Keratinocyte (primary cell): Measurements from ENCODE around the gene TTYH2. TPM values are rescaled to one million over a fixed set of nuclear protein-coding genes. Genes with fewer than 3 reads are reported as not detected.
A peak's percentile ranks its signal among the peaks of the same experiment; 100 is the strongest.

Experiments used
- DNase-seq: peaks from one replicate; pipeline ENCODE4 v3.0.0-alpha.2; 2011; ENCODE audit warnings: low read depth, missing footprints, low spot score
- FAIRE-seq: peaks from 2 replicates; lab custom pipeline; 2011; peaks lifted over from hg19 to GRCh38; lab: Jason Lieb, UNC
- H2AFZ ChIP-seq: 2 replicates; pipeline ENCODE4 v1.6.0; 2012; ENCODE audit warnings: low read length, control low read depth, inconsistent platforms; ENCODE audit not compliant: control insufficient read depth
- H3K27ac ChIP-seq: 2 replicates; pipeline ENCODE4 v1.5.1; 2011; ENCODE audit warnings: low read length; ENCODE audit not compliant: control insufficient read depth, insufficient read depth
- H3K27me3 ChIP-seq: 3 replicates; pipeline ENCODE4 v1.6.0; 2011; ENCODE audit warnings: low read length; ENCODE audit not compliant: control insufficient read depth, insufficient read depth; ENCODE audit errors: extremely low read depth
- H3K36me3 ChIP-seq, 2 experiments: 2 replicates in 1 of 2; 3 replicates in 1 of 2; pipeline ENCODE4 v1.5.1; 2011; ENCODE audit warnings: low read length in 2 of 2, mild to moderate bottlenecking in 1 of 2; ENCODE audit not compliant: control insufficient read depth in 2 of 2, insufficient read depth in 2 of 2; ENCODE audit errors: extremely low read depth in 1 of 2
- H3K4me1 ChIP-seq: 3 replicates; pipeline ENCODE4 v1.5.1; 2011; ENCODE audit warnings: low read length; ENCODE audit not compliant: control insufficient read depth, insufficient read depth; ENCODE audit errors: extremely low read depth
- H3K4me2 ChIP-seq: 3 replicates; pipeline ENCODE4 v1.6.0; 2011; ENCODE audit warnings: low read depth, low read length; ENCODE audit not compliant: control insufficient read depth, insufficient read depth; ENCODE audit errors: extremely low read depth
- H3K4me3 ChIP-seq, 3 experiments: fragments of 200-600 bp in 1 of 3; sonication (generic) in 1 of 3; 2 replicates in 2 of 3; 3 replicates in 1 of 3; pipeline ENCODE4 v1.5.1; 2011 to 2016; ENCODE audit warnings: low read length in 3 of 3, mild to moderate bottlenecking in 3 of 3, control low read depth in 2 of 3, inconsistent platforms in 1 of 3, low read depth in 1 of 3, mixed read lengths in 1 of 3, mixed run types in 1 of 3, moderate library complexity in 1 of 3; ENCODE audit not compliant: control insufficient read depth in 2 of 3, insufficient read depth in 2 of 3; ENCODE audit errors: extremely low read depth in 1 of 3
- H3K79me2 ChIP-seq: 2 replicates; pipeline ENCODE4 v1.6.0; 2012; ENCODE audit warnings: low read length; ENCODE audit not compliant: control insufficient read depth, insufficient read depth
- H3K9ac ChIP-seq: 3 replicates; pipeline ENCODE4 v1.6.0; 2011; ENCODE audit warnings: low read length; ENCODE audit not compliant: control insufficient read depth, insufficient read depth; ENCODE audit errors: extremely low read depth
- H3K9me1 ChIP-seq: 3 replicates; pipeline ENCODE4 v1.6.0; 2011; ENCODE audit warnings: low read length; ENCODE audit not compliant: control insufficient read depth, insufficient read depth; ENCODE audit errors: extremely low read depth
- H3K9me3 ChIP-seq: 2 replicates; pipeline ENCODE4 v1.5.1; 2012; ENCODE audit warnings: low read depth, low read length; ENCODE audit not compliant: control insufficient read depth
- H4K20me1 ChIP-seq: 3 replicates; pipeline ENCODE4 v1.6.0; 2011; ENCODE audit warnings: low read length; ENCODE audit not compliant: control insufficient read depth, insufficient read depth; ENCODE audit errors: extremely low read depth
- EZH2 ChIP-seq: IDR thresholded peaks from one replicate; pipeline ENCODE4 v1.6.1; 2012; ENCODE audit warnings: inconsistent platforms, mild to moderate bottlenecking, low read length, moderate library complexity
- dilution Hi-C: fragments of 300-500 bp; cut with MboI; formaldehyde crosslinking; loops from one replicate; pipeline ENCODE4 v1.7.0; 2020; ENCODE audit warnings: low sequenced_read_pairs; ENCODE audit not compliant: extremely low pct_ligation_motif_present
- polyA plus RNA-seq, 5 experiments: library from polyadenylated mRNA; depleted of rRNA in 3 of 5; stranded (reverse) in 3 of 5; stranded (forward) in 1 of 5; unstranded in 1 of 5; fragments of >200 nt; gene quantifications; 1 replicate in 1 of 5; 2 replicates in 3 of 5; 3 replicates in 1 of 5; pipeline versions ENCODE4 v1.2.1 to v1.2.3, GENCODE V29; 2011 to 2012; ENCODE audit warnings: missing spikeins in 2 of 5, low read depth in 1 of 5, low replicate concordance in 1 of 5
- TF ChIP-seq, protein P1 (sequence below), 3 experiments: IDR thresholded peaks in 1 of 3; conservative IDR thresholded peaks in 1 of 3; optimal IDR thresholded peaks in 1 of 3; 2 replicates in 2 of 3; 3 replicates in 1 of 3; pipeline versions ENCODE3 to v1.5.1; 2011; ENCODE audit warnings: low read length in 3 of 3, mild to moderate bottlenecking in 3 of 3, moderate library complexity in 2 of 3, control low read depth in 1 of 3, inconsistent platforms in 1 of 3; ENCODE audit not compliant: insufficient read depth in 2 of 3; ENCODE audit errors: extremely low read depth in 1 of 3

TTYH2 gene
- polyA plus RNA-seq, 1 donor (not counting 4 experiments of a cell fraction or from before 2014, with no cell fraction given), result 3.7 TPM

DNA sequence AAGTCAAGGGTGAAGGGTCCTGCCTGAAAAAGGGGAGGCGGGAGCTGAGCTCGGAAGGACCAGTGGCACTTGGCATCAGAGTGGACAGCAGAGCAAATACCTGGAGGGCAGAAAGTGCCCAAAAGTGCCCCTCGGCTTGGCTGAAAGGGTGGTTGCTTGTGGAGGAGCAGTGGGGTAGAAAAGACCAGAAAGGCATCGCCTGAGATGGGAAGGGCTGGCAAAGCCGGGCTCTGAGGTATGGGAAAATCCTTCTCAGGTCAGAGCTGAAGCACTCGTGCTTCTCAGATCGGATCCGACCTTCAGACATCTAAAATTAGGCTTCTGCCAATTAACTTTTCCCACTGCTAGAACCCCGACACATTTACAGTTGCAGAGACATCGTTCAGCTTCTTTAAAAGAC is 11.4 kb upstream of the TTYH2 start:
- DNase-seq, result no peak
- Histone ChIP-seq H3K4me3 (no peak overlapping the region), H3K79me2 (peaks cover 34% of the 10 kb centered on the region), H3K4me1 (peaks cover 34% of the 10 kb centered on the region), H3K9me3 (no peaks in the 10 kb centered on the region), H3K36me3 (peaks cover 9 to 25% of the 10 kb centered on the region in 2 experiments), H3K9me1 (peaks cover 2% of the 10 kb centered on the region), H3K27ac (no peak overlapping the region), H3K9ac (no peak overlapping the region), H4K20me1 (peaks cover 13% of the 10 kb centered on the region), H2AFZ (no peak overlapping the region), H3K27me3 (peaks cover 23% of the 10 kb centered on the region), H3K4me2 (no peak overlapping the region)
- TF ChIP-seq EZH2, result no peak
- TF ChIP-seq, protein P1, sequence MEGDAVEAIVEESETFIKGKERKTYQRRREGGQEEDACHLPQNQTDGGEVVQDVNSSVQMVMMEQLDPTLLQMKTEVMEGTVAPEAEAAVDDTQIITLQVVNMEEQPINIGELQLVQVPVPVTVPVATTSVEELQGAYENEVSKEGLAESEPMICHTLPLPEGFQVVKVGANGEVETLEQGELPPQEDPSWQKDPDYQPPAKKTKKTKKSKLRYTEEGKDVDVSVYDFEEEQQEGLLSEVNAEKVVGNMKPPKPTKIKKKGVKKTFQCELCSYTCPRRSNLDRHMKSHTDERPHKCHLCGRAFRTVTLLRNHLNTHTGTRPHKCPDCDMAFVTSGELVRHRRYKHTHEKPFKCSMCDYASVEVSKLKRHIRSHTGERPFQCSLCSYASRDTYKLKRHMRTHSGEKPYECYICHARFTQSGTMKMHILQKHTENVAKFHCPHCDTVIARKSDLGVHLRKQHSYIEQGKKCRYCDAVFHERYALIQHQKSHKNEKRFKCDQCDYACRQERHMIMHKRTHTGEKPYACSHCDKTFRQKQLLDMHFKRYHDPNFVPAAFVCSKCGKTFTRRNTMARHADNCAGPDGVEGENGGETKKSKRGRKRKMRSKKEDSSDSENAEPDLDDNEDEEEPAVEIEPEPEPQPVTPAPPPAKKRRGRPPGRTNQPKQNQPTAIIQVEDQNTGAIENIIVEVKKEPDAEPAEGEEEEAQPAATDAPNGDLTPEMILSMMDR (optimal IDR thresholded peaks at IDR 0.05 in 1 of 3, IDR thresholded peaks at IDR 0.05 in 1 of 3, conservative IDR thresholded peaks at IDR 0.05 in 1 of 3; ENCODE audit: extremely low read depth in 1 of 3, insufficient read depth in 2 of 3, low read length in 3 of 3), result no peak
- dilution Hi-C loops, result no loop called here
- FAIRE-seq, result no peak

DNA sequence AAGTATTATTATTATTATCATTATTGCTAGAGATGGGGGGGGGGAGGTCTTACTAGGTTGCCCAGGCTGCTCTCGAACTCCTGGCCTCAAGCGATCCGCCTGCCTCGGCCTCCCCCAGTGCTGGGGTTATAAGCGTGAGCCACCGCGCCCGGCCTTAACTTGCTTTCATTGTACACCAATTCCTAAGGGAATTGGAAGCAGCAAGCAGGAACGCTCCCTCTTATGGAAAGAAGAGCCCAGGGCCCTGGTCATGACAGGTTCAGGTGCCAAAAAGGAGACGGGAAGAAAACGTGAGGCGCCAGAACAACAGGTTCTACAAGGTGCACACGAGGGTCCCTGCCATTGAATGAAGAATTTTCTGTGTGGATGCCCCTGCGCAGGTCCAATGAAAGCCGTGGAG is 10.4 kb upstream of the TTYH2 start:
- peaks cover 2% of the 10 kb centered on the region for H3K9me1 ChIP-seq
- no peak overlapping the region for H3K9ac ChIP-seq
- H3K79me2 ChIP-seq, result peaks cover 43% of the 10 kb centered on the region
- FAIRE-seq (no peak), DNase-seq (no peak)
- no peak overlapping the region for H3K27ac ChIP-seq
- dilution Hi-C loops, result no loop called here
- H2AFZ ChIP-seq, result peak overlapping the region; percentile 55
- H3K4me1 ChIP-seq, result peaks cover 44% of the 10 kb centered on the region
- H3K4me2 ChIP-seq, result peak overlapping the region; percentile 55
- peaks cover 12 to 32% of the 10 kb centered on the region in 2 experiments for H3K36me3 ChIP-seq
- no peaks in the 10 kb centered on the region for H3K9me3 ChIP-seq
- H3K4me3 ChIP-seq, result peak overlapping the region; percentile 25 to 96 (median 95)
- peaks cover 23% of the 10 kb centered on the region for H3K27me3 ChIP-seq
- no peak for TF ChIP-seq EZH2
- H4K20me1 ChIP-seq, result peaks cover 23% of the 10 kb centered on the region
